Loucy (cell line): Measurements from ENCODE around the gene DUSP9.

Experiments
- CTCF ChIP-seq: fragments of 200-600 bp; sonication (generic); conservative IDR thresholded peaks from 2 replicates; pipeline ENCODE4 v1.5.1; 2014; ENCODE audit warnings: mild to moderate bottlenecking, antibody characterized with exemption, low read length
- EZH2phosphoT487 ChIP-seq: fragments of 200-600 bp; IDR thresholded peaks from 2 replicates; pipeline ENCODE4 v1.6.1; 2018; ENCODE audit warnings: antibody characterized with exemption, mild to moderate bottlenecking, moderate library complexity, borderline replicate concordance

DNA sequence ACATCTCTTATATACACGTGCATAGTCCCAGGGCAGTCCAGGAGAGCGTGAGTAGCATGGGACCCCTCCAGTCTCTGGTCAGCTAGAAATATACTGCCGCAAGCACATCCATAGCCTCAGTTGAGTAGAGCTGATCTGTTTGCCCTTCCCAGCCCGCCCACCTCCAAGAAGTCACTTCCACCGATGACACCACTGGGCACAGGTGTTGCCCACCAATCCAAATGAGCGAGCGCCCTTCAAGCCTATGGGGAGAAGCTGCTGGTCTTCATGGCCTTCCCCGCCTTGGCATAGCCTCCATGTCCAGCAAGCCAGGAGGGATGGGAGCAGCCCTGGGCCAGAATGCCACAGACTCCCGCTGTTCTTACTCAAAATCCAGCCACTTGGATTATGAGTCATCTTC is 10.2 kb downstream of the DUSP9 start:
- TF ChIP-seq CTCF (no peak), EZH2phosphoT487 (no peak)
